ENCODE measurements around the gene SPATA7.

The SPATA7 gene

DNA sequence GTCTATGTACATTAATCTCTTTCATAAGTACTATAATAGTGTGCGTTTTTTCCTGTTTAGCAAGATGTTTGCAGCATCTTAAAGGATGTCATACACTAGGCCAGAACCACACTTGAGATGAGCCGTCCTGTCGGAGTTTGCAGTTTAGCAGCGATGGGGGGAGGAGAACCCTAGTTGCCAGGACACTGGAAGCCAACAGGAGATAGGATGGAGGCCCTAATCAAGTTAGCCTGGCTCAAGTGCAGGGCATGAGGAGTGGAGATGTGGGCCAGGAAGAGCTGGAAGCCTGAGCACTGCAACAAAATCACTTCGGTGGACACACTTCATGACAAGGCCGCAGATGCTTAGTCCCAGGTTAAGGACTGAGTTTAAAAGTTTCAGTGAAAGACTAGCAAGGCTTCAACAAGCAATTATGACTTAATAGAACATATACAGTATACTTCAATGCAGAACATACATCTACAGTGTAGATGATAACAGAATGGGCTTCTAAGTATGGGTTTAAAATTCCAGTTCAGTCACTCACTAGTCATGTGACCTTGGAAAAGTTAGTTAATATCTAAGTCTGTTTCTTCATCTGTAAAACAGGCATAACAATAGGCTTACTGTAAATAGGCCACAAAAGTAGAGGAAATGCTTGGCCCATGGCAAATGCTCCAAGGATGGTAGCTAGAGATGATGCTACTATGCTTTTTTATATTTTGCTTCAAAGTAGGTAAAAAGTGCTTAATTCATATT, 92.2 kb downstream of the SPATA7 start:
- in situ Hi-C loops (cut with MboI; ENCODE audit: low sequenced_read_pairs, unreplicated experiment): loop anchor here (25.0 kb wide), 1 partner anchor 410 kb away; no protein-coding TSS in a partner anchor
- DNase-seq (ENCODE audit: low spot score): no peak

DNA sequence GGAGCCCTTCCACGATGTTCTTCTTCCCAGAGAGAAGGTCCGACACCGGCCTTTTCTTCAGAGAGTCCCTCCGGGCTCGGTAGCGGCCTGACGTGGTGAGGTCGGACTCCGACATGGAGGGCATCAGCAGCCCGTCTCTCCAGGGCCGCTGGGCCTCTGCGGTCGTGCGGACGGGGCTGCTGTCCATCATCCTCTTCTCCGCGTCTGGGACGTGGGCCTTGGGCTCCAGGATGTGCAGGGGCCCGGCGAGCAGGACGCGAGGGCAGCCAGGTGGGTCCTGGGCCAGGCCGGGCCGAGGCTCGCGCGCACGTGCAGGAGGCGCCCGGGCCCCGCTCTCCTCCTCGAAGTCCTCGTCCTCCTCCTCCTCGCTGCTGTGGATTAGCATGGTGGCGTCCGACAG, 93.5 kb downstream of the SPATA7 start:
- TF ChIP-seq, protein P1, sequence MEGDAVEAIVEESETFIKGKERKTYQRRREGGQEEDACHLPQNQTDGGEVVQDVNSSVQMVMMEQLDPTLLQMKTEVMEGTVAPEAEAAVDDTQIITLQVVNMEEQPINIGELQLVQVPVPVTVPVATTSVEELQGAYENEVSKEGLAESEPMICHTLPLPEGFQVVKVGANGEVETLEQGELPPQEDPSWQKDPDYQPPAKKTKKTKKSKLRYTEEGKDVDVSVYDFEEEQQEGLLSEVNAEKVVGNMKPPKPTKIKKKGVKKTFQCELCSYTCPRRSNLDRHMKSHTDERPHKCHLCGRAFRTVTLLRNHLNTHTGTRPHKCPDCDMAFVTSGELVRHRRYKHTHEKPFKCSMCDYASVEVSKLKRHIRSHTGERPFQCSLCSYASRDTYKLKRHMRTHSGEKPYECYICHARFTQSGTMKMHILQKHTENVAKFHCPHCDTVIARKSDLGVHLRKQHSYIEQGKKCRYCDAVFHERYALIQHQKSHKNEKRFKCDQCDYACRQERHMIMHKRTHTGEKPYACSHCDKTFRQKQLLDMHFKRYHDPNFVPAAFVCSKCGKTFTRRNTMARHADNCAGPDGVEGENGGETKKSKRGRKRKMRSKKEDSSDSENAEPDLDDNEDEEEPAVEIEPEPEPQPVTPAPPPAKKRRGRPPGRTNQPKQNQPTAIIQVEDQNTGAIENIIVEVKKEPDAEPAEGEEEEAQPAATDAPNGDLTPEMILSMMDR (IDR thresholded peaks at IDR 0.05; ENCODE audit: borderline replicate concordance, control extremely low read depth, extremely low read depth, insufficient read depth, missing control alignments): no peak
- no peak for DNase-seq (ENCODE audit: low spot score)
- in situ Hi-C loops (cut with MboI; ENCODE audit: low sequenced_read_pairs, unreplicated experiment): loop anchor here (25.0 kb wide), 1 partner anchor 408 kb away; no protein-coding TSS in a partner anchor

More for the DNA sequence above, 92.2 kb downstream of the SPATA7 start:
- TF ChIP-seq, protein P1 (IDR thresholded peaks at IDR 0.05; ENCODE audit: borderline replicate concordance, control extremely low read depth, extremely low read depth, insufficient read depth, missing control alignments): no peak

DNA sequence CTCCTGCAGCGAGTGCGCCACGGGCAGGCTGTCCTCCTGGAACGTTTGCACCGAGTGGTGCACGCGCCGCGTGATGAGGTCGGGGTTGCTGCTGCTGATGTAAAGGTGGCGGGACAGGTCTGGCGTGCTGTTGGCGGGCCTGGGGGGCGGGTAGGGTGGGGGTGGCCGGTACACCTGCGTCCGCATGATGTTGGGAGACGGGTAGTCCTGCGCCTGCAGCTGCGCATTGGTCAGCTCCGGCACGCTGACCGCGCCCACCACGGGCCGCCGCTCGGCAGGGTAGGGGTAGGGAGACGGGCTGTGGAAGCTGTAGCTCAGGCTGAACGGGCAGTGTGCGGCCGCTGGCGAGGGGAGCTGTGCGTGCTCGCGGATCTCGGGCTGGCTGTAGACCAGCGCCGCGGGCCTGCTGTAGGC, 94.1 kb downstream of the SPATA7 start:
- in situ Hi-C loops (cut with MboI; ENCODE audit: low sequenced_read_pairs, unreplicated experiment): loop anchor here (25.0 kb wide), 1 partner anchor 408 kb away; no protein-coding TSS in a partner anchor
- no peak for DNase-seq (ENCODE audit: low spot score)
- TF ChIP-seq, protein P1 (IDR thresholded peaks at IDR 0.05; ENCODE audit: borderline replicate concordance, control extremely low read depth, extremely low read depth, insufficient read depth, missing control alignments): no peak

DNA sequence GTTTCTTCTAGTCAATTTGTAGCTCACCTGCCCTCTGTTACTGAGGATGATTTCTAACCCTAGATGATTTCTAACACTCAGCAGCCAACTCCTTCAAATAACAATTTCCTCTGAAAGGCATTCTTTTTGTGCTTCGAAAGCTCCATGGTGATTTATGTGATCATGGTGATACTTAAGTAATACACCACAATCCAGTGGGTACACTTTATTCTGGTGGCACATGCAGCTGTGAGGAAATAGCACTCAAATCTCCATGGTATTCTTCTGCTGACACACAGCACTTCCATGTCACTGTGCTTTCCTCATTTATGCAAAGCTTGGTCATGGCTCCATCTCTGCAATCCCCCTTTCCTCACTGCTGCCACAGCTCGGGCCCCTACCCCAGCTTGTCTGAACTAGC, 95.6 kb downstream of the SPATA7 start:
- no peak for DNase-seq (ENCODE audit: low spot score)
- in situ Hi-C loops (cut with MboI; ENCODE audit: low sequenced_read_pairs, unreplicated experiment): loop anchor here (25.0 kb wide), 1 partner anchor 406 kb away; no protein-coding TSS in a partner anchor
- TF ChIP-seq, protein P1 (IDR thresholded peaks at IDR 0.05; ENCODE audit: borderline replicate concordance, control extremely low read depth, extremely low read depth, insufficient read depth, missing control alignments): no peak

DNA sequence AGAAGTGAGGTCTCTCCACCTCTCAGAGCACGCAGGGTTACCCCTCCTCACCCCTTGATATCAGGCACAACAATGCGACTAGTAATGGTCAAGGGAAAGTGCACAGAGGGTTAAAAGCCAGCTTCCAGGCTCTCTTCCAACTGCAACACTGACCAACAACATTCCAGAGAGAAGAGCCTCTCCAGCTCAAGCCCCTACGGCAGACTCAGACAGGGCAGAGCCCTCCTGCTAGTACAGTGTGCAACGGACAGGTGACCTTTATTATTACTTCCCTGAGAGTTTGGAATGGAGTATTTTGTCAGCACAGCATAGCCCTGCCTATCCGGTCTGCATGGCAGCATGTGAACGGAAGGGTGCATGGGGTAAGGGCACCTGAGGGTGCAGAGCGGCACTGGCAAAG, 96.3 kb downstream of the SPATA7 start:
- in situ Hi-C loops (cut with MboI; ENCODE audit: low sequenced_read_pairs, unreplicated experiment): loop anchor here (25.0 kb wide), 1 partner anchor 406 kb away; no protein-coding TSS in a partner anchor
- TF ChIP-seq, protein P1 (IDR thresholded peaks at IDR 0.05; ENCODE audit: borderline replicate concordance, control extremely low read depth, extremely low read depth, insufficient read depth, missing control alignments): no peak
- no peak for DNase-seq (ENCODE audit: low spot score)

- no peak for DNase-seq (ENCODE audit: low spot score)
- TF ChIP-seq, protein P1 (IDR thresholded peaks at IDR 0.05; ENCODE audit: borderline replicate concordance, control extremely low read depth, extremely low read depth, insufficient read depth, missing control alignments): no peak
- in situ Hi-C loops (cut with MboI; ENCODE audit: low sequenced_read_pairs, unreplicated experiment): loop anchor here (25.0 kb wide), 1 partner anchor 405 kb away; no protein-coding TSS in a partner anchor
These were observed 97.1 kb downstream of the SPATA7 start for GRCh38 chr14:88482524-88482923.

Data from GM13976 (cell line).